GM23338 (cell line): Measurements from ENCODE around the gene AHCY. TPM values are rescaled to one million over a fixed set of nuclear protein-coding genes. Genes with fewer than 3 reads are reported as not detected.

Experiments
- ATAC-seq: fragments of 200-7000 bp; cut with Tn5 transposase; 3 replicates; pipeline ENCODE4 v1.9.1; 2020
- DNase-seq: peaks from one replicate; pipeline ENCODE4 v3.0.0-alpha.2; 2015; ENCODE audit warnings: low spot score
- H2AFZ ChIP-seq: fragments of 200-600 bp; sonication (generic); 2 replicates; pipeline ENCODE4 v1.8.0; 2016; ENCODE audit warnings: antibody characterized with exemption, mild to moderate bottlenecking, moderate library complexity
- H3F3A ChIP-seq: fragments of 200-600 bp; sonication (generic); replicated peaks from 2 replicates; pipeline ENCODE4 v1.8.0; 2017; ENCODE audit warnings: antibody characterized with exemption, mixed run types, low read depth
- H3K27ac ChIP-seq: fragments of 200-600 bp; sonication (generic); 2 replicates; pipeline ENCODE4 v1.6.1; 2016; ENCODE audit warnings: low read depth
- H3K27me3 ChIP-seq: fragments of 200-600 bp; sonication (generic); 2 replicates; pipeline ENCODE4 v1.8.0; 2016; ENCODE audit warnings: mild to moderate bottlenecking, mixed run types, moderate library complexity; ENCODE audit not compliant: insufficient read depth
- H3K36me3 ChIP-seq: fragments of 200-600 bp; sonication (generic); 2 replicates; pipeline ENCODE4 v1.8.0; 2016; ENCODE audit warnings: mild to moderate bottlenecking; ENCODE audit not compliant: insufficient read depth
- H3K4me1 ChIP-seq: fragments of 200-600 bp; sonication (generic); 2 replicates; pipeline ENCODE4 v1.8.0; 2016; ENCODE audit warnings: mild to moderate bottlenecking, moderate library complexity; ENCODE audit not compliant: insufficient read depth
- H3K4me2 ChIP-seq: fragments of 200-600 bp; sonication (generic); 2 replicates; pipeline ENCODE4 v1.7.1; 2017; ENCODE audit warnings: mixed run types
- H3K4me3 ChIP-seq: fragments of 200-600 bp; sonication (generic); 2 replicates; pipeline ENCODE4 v1.6.1; 2016; ENCODE audit warnings: mixed run types
- H3K79me2 ChIP-seq: fragments of 200-600 bp; sonication (generic); replicated peaks from 2 replicates; pipeline ENCODE4 v1.8.0; 2017; ENCODE audit warnings: mild to moderate bottlenecking; ENCODE audit not compliant: insufficient read depth
- H3K9me2 ChIP-seq: fragments of 200-600 bp; sonication (generic); 2 replicates; pipeline ENCODE4 v1.8.0; 2017; ENCODE audit not compliant: insufficient read depth
- H4K20me1 ChIP-seq: fragments of 200-600 bp; sonication (generic); replicated peaks from 2 replicates; pipeline ENCODE4 v1.8.0; 2017; ENCODE audit warnings: mild to moderate bottlenecking; ENCODE audit not compliant: insufficient read depth
- H3K27ac Mint-ChIP-seq: 2 replicates; pipeline ENCODE4 v1.8.0; 2020; ENCODE audit warnings: inconsistent platforms, mild to moderate bottlenecking, moderate library complexity, mixed read lengths
- H3K27me3 Mint-ChIP-seq: 3 replicates; pipeline ENCODE4 v1.8.0; 2022; ENCODE audit warnings: low read depth, mild to moderate bottlenecking, moderate library complexity, mixed read lengths, inconsistent platforms; ENCODE audit not compliant: insufficient read depth, poor library complexity
- H3K36me3 Mint-ChIP-seq: 3 replicates; pipeline ENCODE4 v1.8.0; 2021; ENCODE audit warnings: low read depth, mild to moderate bottlenecking, inconsistent platforms, moderate library complexity, mixed read lengths
- H3K4me1 Mint-ChIP-seq: 3 replicates; pipeline ENCODE4 v1.8.0; 2020; ENCODE audit warnings: mild to moderate bottlenecking, inconsistent platforms, mixed read lengths
- H3K4me3 Mint-ChIP-seq: 3 replicates; pipeline ENCODE4 v1.8.0; 2021; ENCODE audit warnings: moderate library complexity, mild to moderate bottlenecking, inconsistent platforms, mixed read lengths
- H3K9me3 Mint-ChIP-seq: 3 replicates; pipeline ENCODE4 v1.8.0; 2020; ENCODE audit warnings: moderate library complexity, mild to moderate bottlenecking, inconsistent platforms, mixed read lengths
- CREB1 ChIP-seq: fragments of 250-450 bp; sonication (Bioruptor Pico); IDR thresholded peaks from 2 replicates; pipeline ENCODE4 v1.5.0; 2020; ENCODE audit warnings: low read depth, mild to moderate bottlenecking, moderate library complexity
- ETS1 ChIP-seq: IDR thresholded peaks from 2 replicates; pipeline ENCODE4 v1.6.1; 2016; ENCODE audit warnings: antibody characterized with exemption
- EZH2 ChIP-seq: fragments of 200-600 bp; sonication (generic); IDR thresholded peaks from one replicate; pipeline ENCODE4 v1.8.0; 2017; ENCODE audit warnings: antibody characterized with exemption, mild to moderate bottlenecking, low read depth; ENCODE audit not compliant: unreplicated experiment
- EZH2phosphoT487 ChIP-seq: fragments of 200-600 bp; sonication (generic); IDR thresholded peaks from one replicate; pipeline ENCODE4 v1.8.1; 2018; ENCODE audit warnings: antibody characterized with exemption; ENCODE audit not compliant: unreplicated experiment
- JUNB ChIP-seq: IDR thresholded peaks from one replicate; pipeline ENCODE4 v1.6.1; 2016; ENCODE audit warnings: antibody characterized with exemption; ENCODE audit not compliant: unreplicated experiment
- NANOG ChIP-seq: IDR thresholded peaks from 2 replicates; pipeline ENCODE4 v1.6.1; 2016; ENCODE audit warnings: antibody characterized with exemption, borderline replicate concordance
- POLR2AphosphoS5 ChIP-seq: IDR thresholded peaks from 2 replicates; pipeline ENCODE4 v1.6.1; 2016; ENCODE audit warnings: antibody characterized with exemption, low read depth
- REST ChIP-seq: IDR thresholded peaks from one replicate; pipeline ENCODE4 v1.6.1; 2018; ENCODE audit warnings: antibody characterized with exemption; ENCODE audit not compliant: unreplicated experiment
- STAT1 ChIP-seq: IDR thresholded peaks from one replicate; pipeline ENCODE4 v1.6.1; 2016; ENCODE audit warnings: antibody characterized with exemption; ENCODE audit not compliant: unreplicated experiment
- ZNF114 ChIP-seq: fragments of 250-450 bp; sonication (Bioruptor Pico); IDR thresholded peaks from 2 replicates; pipeline ENCODE4 v1.5.0; 2020; ENCODE audit warnings: mild to moderate bottlenecking, moderate library complexity
- ZNF331 ChIP-seq: fragments of 250-450 bp; sonication (Bioruptor Pico); IDR thresholded peaks from 2 replicates; pipeline ENCODE4 v1.5.0; 2020; ENCODE audit warnings: low read depth, mild to moderate bottlenecking, moderate library complexity
- polyA plus RNA-seq: library from polyadenylated mRNA; unstranded; fragments of >200 nt; fragmentation: Nextera tagmentation; extraction: Ambion mirVana; gene quantifications from 2 replicates; pipeline ENCODE4 v1.2.1, GENCODE V29; 2016
- total RNA-seq: library from RNA; depleted of rRNA; stranded (reverse); fragments of >200 nt; shearing (Covaris generic); gene quantifications from 2 replicates; pipeline ENCODE4 v1.2.3, GENCODE V29; 2014
- TF ChIP-seq, protein P1 (sequence below): fragments of 250-450 bp; sonication (Bioruptor Pico); IDR thresholded peaks from 2 replicates; pipeline ENCODE4 v1.5.0; 2020; ENCODE audit warnings: mild to moderate bottlenecking, moderate library complexity
- TF ChIP-seq, protein P2 (sequence below), 2 experiments: fragments of 200-600 bp in 1 of 2; sonication (generic) in 1 of 2; conservative IDR thresholded peaks; 2 replicates each; pipeline versions ENCODE4 v1.5.1 to v1.6.1; 2016 to 2017; ENCODE audit warnings: antibody characterized with exemption in 2 of 2, low read depth in 2 of 2, mild to moderate bottlenecking in 2 of 2, moderate library complexity in 1 of 2

Gene AHCY
- total and polyA plus RNA-seq, 2 experiments from 2014 or later, result 138 to 423 TPM

GRCh38 chr20:34232494-34233087, 70.6 kb downstream of the AHCY start:
- Histone ChIP-seq H3K4me3 (no peak overlapping the region), H3K79me2 (no peaks in the 10 kb centered on the region), H3K4me2 (no peak overlapping the region), H3K27ac (no peak overlapping the region), H3K27me3 (no peaks in the 10 kb centered on the region), H2AFZ (no peak overlapping the region), H3K9me2 (no peaks in the 10 kb centered on the region), H3K36me3 (no peaks in the 10 kb centered on the region), H3F3A (no peaks in the 10 kb centered on the region), H3K4me1 (no peaks in the 10 kb centered on the region), H4K20me1 (no peaks in the 10 kb centered on the region)
- H3K36me3 Mint-ChIP-seq, result no peaks in the 10 kb centered on the region
- H3K4me3 Mint-ChIP-seq, result no peak overlapping the region
- H3K27me3 Mint-ChIP-seq, result no peaks in the 10 kb centered on the region
- H3K4me1 Mint-ChIP-seq, result no peaks in the 10 kb centered on the region
- ATAC-seq (no peak), DNase-seq (no peak)
- H3K9me3 Mint-ChIP-seq, result no peaks in the 10 kb centered on the region; the same call in 1 of the 3 replicates
- H3K27ac Mint-ChIP-seq, result no peak overlapping the region
- TF ChIP-seq JUNB, result no peak
- TF ChIP-seq CREB1 (CRISPR knock-in tag), result no peak
- TF ChIP-seq REST, result no peak
- no peak for TF ChIP-seq ZNF331 (CRISPR knock-in tag)
- TF ChIP-seq POLR2AphosphoS5, result no peak
- no peak for TF ChIP-seq EZH2phosphoT487
- no peak for TF ChIP-seq STAT1
- no peak for TF ChIP-seq ZNF114
- no peak for TF ChIP-seq EZH2
- TF ChIP-seq, protein P1, sequence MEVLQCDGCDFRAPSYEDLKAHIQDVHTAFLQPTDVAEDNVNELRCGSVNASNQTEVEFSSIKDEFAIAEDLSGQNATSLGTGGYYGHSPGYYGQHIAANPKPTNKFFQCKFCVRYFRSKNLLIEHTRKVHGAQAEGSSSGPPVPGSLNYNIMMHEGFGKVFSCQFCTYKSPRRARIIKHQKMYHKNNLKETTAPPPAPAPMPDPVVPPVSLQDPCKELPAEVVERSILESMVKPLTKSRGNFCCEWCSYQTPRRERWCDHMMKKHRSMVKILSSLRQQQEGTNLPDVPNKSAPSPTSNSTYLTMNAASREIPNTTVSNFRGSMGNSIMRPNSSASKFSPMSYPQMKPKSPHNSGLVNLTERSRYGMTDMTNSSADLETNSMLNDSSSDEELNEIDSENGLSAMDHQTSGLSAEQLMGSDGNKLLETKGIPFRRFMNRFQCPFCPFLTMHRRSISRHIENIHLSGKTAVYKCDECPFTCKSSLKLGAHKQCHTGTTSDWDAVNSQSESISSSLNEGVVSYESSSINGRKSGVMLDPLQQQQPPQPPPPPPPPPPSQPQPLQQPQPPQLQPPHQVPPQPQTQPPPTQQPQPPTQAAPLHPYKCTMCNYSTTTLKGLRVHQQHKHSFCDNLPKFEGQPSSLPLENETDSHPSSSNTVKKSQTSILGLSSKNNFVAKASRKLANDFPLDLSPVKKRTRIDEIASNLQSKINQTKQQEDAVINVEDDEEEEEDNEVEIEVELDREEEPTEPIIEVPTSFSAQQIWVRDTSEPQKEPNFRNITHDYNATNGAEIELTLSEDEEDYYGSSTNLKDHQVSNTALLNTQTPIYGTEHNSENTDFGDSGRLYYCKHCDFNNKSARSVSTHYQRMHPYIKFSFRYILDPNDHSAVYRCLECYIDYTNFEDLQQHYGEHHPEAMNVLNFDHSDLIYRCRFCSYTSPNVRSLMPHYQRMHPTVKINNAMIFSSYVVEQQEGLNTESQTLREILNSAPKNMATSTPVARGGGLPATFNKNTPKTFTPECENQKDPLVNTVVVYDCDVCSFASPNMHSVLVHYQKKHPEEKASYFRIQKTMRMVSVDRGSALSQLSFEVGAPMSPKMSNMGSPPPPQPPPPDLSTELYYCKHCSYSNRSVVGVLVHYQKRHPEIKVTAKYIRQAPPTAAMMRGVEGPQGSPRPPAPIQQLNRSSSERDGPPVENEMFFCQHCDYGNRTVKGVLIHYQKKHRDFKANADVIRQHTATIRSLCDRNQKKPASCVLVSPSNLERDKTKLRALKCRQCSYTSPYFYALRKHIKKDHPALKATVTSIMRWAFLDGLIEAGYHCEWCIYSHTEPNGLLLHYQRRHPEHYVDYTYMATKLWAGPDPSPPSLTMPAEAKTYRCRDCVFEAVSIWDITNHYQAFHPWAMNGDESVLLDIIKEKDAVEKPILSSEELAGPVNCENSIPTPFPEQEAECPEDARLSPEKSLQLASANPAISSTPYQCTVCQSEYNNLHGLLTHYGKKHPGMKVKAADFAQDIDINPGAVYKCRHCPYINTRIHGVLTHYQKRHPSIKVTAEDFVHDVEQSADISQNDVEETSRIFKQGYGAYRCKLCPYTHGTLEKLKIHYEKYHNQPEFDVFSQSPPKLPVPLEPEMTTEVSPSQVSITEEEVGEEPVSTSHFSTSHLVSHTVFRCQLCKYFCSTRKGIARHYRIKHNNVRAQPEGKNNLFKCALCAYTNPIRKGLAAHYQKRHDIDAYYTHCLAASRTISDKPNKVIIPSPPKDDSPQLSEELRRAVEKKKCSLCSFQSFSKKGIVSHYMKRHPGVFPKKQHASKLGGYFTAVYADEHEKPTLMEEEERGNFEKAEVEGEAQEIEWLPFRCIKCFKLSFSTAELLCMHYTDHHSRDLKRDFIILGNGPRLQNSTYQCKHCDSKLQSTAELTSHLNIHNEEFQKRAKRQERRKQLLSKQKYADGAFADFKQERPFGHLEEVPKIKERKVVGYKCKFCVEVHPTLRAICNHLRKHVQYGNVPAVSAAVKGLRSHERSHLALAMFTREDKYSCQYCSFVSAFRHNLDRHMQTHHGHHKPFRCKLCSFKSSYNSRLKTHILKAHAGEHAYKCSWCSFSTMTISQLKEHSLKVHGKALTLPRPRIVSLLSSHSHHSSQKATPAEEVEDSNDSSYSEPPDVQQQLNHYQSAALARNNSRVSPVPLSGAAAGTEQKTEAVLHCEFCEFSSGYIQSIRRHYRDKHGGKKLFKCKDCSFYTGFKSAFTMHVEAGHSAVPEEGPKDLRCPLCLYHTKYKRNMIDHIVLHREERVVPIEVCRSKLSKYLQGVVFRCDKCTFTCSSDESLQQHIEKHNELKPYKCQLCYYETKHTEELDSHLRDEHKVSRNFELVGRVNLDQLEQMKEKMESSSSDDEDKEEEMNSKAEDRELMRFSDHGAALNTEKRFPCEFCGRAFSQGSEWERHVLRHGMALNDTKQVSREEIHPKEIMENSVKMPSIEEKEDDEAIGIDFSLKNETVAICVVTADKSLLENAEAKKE (CRISPR knock-in tag), result no peak
- TF ChIP-seq, protein P2, sequence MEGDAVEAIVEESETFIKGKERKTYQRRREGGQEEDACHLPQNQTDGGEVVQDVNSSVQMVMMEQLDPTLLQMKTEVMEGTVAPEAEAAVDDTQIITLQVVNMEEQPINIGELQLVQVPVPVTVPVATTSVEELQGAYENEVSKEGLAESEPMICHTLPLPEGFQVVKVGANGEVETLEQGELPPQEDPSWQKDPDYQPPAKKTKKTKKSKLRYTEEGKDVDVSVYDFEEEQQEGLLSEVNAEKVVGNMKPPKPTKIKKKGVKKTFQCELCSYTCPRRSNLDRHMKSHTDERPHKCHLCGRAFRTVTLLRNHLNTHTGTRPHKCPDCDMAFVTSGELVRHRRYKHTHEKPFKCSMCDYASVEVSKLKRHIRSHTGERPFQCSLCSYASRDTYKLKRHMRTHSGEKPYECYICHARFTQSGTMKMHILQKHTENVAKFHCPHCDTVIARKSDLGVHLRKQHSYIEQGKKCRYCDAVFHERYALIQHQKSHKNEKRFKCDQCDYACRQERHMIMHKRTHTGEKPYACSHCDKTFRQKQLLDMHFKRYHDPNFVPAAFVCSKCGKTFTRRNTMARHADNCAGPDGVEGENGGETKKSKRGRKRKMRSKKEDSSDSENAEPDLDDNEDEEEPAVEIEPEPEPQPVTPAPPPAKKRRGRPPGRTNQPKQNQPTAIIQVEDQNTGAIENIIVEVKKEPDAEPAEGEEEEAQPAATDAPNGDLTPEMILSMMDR (conservative IDR thresholded peaks at IDR 0.05; ENCODE audit: low read depth in 2 of 2), result no peak
- no peak for TF ChIP-seq ETS1
- no peak for TF ChIP-seq NANOG
